HG03064 (cell line): ENCODE data around the gene SLC46A2.

Experiments
- ATAC-seq: cut with Tn5 transposase; IDR thresholded peaks from one replicate; pipeline ENCODE4 v1.9.1; 2021; ENCODE audit warnings: low read depth; ENCODE audit not compliant: unreplicated experiment

SLC46A2 gene

GRCh38 chr9:112833081-112833480 lies 57.6 kb downstream of the SLC46A2 start:
- no peak for ATAC-seq

DNA sequence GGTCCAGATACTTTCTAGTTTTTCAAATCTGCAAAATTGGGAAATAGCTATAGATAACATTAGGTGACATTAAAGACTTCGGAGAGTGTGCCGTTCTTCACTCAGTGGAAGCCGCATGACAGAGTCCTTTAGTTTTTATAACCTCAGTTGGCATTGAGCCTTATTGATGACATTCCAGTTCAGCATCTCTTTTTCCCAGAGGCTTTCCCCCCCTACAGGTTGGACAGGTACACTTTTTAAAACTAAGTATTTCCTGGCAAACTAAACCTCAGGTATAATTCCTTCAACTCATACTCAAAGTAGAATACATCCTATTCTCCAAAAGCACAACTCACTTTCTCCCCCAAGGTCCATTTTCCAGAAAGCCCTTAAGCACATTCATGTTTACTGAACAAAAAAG lies 58.7 kb downstream of the SLC46A2 start:
- ATAC-seq: no peak

- ATAC-seq: no peak
Measured at GRCh38 chr9:112831281-112831851, 59.3 kb downstream of the SLC46A2 start.
